HUES6 (cell line): Measurements from ENCODE around the gene FAM9A.
"Not testable (repeated sequence)": the region's sequence is repeated elsewhere in the genome, so short reads cannot be mapped to it uniquely, and the experiment has no call there.

Experiments
- H3K27ac ChIP-seq: 2 replicates; pipeline ENCODE4 v1.7.0; 2013; ENCODE audit warnings: low read depth, mild to moderate bottlenecking, low read length, inconsistent platforms
- H3K27me3 ChIP-seq: 2 replicates; pipeline ENCODE4 v1.6.1; 2013; ENCODE audit warnings: low read length; ENCODE audit not compliant: control insufficient read depth, insufficient read depth
- H3K36me3 ChIP-seq: 2 replicates; pipeline ENCODE4 v1.6.1; 2013; ENCODE audit warnings: low read length; ENCODE audit not compliant: control insufficient read depth, insufficient read depth
- H3K4me1 ChIP-seq: 2 replicates; pipeline ENCODE4 v1.6.1; 2013; ENCODE audit warnings: low read length; ENCODE audit not compliant: control insufficient read depth, insufficient read depth
- H3K4me3 ChIP-seq: 2 replicates; pipeline ENCODE4 v1.5.1; 2013; ENCODE audit warnings: low read depth, low read length
- H3K9ac ChIP-seq: one replicate; pipeline ENCODE4 v1.6.1; 2013; ENCODE audit warnings: mild to moderate bottlenecking, low read length
- H3K9me3 ChIP-seq: 2 replicates; pipeline ENCODE4 v1.6.1; 2013; ENCODE audit warnings: low read depth, low read length; ENCODE audit not compliant: control insufficient read depth, insufficient read depth

FAM9A gene

GRCh38 chrX:8805046-8805445 is 3.9 kb upstream of the FAM9A start:
- H3K36me3 ChIP-seq = no peaks in the 10 kb centered on the region
- H3K27me3 ChIP-seq = peaks cover 6% of the 10 kb centered on the region; the same call in 1 of the 2 replicates
- no peak overlapping the region for H3K9ac ChIP-seq
- no peak overlapping the region for H3K27ac ChIP-seq
- no peaks in the 10 kb centered on the region for H3K9me3 ChIP-seq
- no peaks in the 10 kb centered on the region for H3K4me1 ChIP-seq
- H3K4me3 ChIP-seq = no peak overlapping the region

- Histone ChIP-seq H3K36me3 (no peaks in the 10 kb centered on the region), H3K9me3 (no peaks in the 10 kb centered on the region), H3K4me1 (no peaks in the 10 kb centered on the region), H3K9ac (no peak overlapping the region), H3K27ac (no peak overlapping the region), H3K27me3 (peaks cover 6% of the 10 kb centered on the region; the same call in 1 of the 2 replicates), H3K4me3 (no peak overlapping the region)
Measured at GRCh38 chrX:8803326-8803725, 2.1 kb upstream of the FAM9A start.

- not testable (repeated sequence) for H3K36me3 ChIP-seq, H3K27me3 ChIP-seq, H3K27ac ChIP-seq, H3K4me3 ChIP-seq, H3K4me1 ChIP-seq, H3K9ac ChIP-seq, H3K9me3 ChIP-seq
Measured at GRCh38 chrX:8800351-8800750, 832 bp downstream of the FAM9A start.

- not testable (repeated sequence) for H3K4me1 ChIP-seq, H3K27me3 ChIP-seq, H3K9me3 ChIP-seq, H3K27ac ChIP-seq, H3K4me3 ChIP-seq, H3K36me3 ChIP-seq, H3K9ac ChIP-seq
Measured at GRCh38 chrX:8799281-8799680, 1.9 kb downstream of the FAM9A start.

- not testable (repeated sequence) for H3K36me3 ChIP-seq, H3K9me3 ChIP-seq, H3K4me3 ChIP-seq, H3K9ac ChIP-seq, H3K27ac ChIP-seq, H3K4me1 ChIP-seq
- peaks cover 11% of the 10 kb centered on the region; the same call in 1 of the 2 replicates for H3K27me3 ChIP-seq
Measured at GRCh38 chrX:8798702-8799101, 2.5 kb downstream of the FAM9A start.

- H3K36me3 ChIP-seq, H3K9me3 ChIP-seq, H3K9ac ChIP-seq, H3K27me3 ChIP-seq, H3K27ac ChIP-seq, H3K4me3 ChIP-seq, H3K4me1 ChIP-seq: not testable (repeated sequence)
Measured at GRCh38 chrX:8787119-8787518, 14.1 kb downstream of the FAM9A start.

GRCh38 chrX:8784162-8784561 is 17.0 kb downstream of the FAM9A start:
- Histone ChIP-seq H3K4me3 (no peak overlapping the region), H3K4me1 (peaks cover 6% of the 10 kb centered on the region; the same call in 1 of the 2 replicates), H3K9me3 (no peaks in the 10 kb centered on the region), H3K27me3 (peaks cover 5% of the 10 kb centered on the region; the same call in 1 of the 2 replicates), H3K27ac (no peak overlapping the region), H3K36me3 (no peaks in the 10 kb centered on the region), H3K9ac (no peak overlapping the region)

GRCh38 chrX:8783714-8784098 is 17.5 kb downstream of the FAM9A start:
- Histone ChIP-seq H3K27me3 (peaks cover under 1% of the 10 kb centered on the region; the same call in 1 of the 2 replicates), H3K9ac (no peak overlapping the region), H3K27ac (no peak overlapping the region), H3K36me3 (no peaks in the 10 kb centered on the region), H3K9me3 (no peaks in the 10 kb centered on the region), H3K4me3 (no peak overlapping the region), H3K4me1 (peaks cover 6% of the 10 kb centered on the region; the same call in 1 of the 2 replicates)

GRCh38 chrX:8783097-8783713 is 18.0 kb downstream of the FAM9A start:
- Histone ChIP-seq H3K4me1 (peaks cover 6% of the 10 kb centered on the region; the same call in 1 of the 2 replicates), H3K27me3 (no peaks in the 10 kb centered on the region), H3K9me3 (no peaks in the 10 kb centered on the region), H3K4me3 (no peak overlapping the region), H3K27ac (no peak overlapping the region), H3K36me3 (no peaks in the 10 kb centered on the region), H3K9ac (no peak overlapping the region)

GRCh38 chrX:8782595-8782994 is 18.6 kb downstream of the FAM9A start:
- H3K4me3 ChIP-seq = no peak overlapping the region
- H3K9me3 ChIP-seq = no peaks in the 10 kb centered on the region
- no peak overlapping the region for H3K27ac ChIP-seq
- H3K36me3 ChIP-seq = no peaks in the 10 kb centered on the region
- H3K9ac ChIP-seq = no peak overlapping the region
- no peaks in the 10 kb centered on the region for H3K27me3 ChIP-seq
- H3K4me1 ChIP-seq = peaks cover 6% of the 10 kb centered on the region; the same call in 1 of the 2 replicates

- H3K4me1 ChIP-seq, H3K9me3 ChIP-seq, H3K9ac ChIP-seq, H3K27me3 ChIP-seq, H3K36me3 ChIP-seq, H3K4me3 ChIP-seq, H3K27ac ChIP-seq: not testable (repeated sequence)
Measured at GRCh38 chrX:8781921-8782320, 19.3 kb downstream of the FAM9A start.
